Stimulated activated CD8-positive, alpha-beta memory T cell treated with anti-CD3 and anti-CD28 coated beads, Interleukin-12 subunit alpha, Interleukin-12 subunit beta, amount 100 ng/mL, for 24 hours (primary cell): Measurements from ENCODE around the gene TMEFF1.
A peak's percentile ranks its signal among the peaks of the same experiment; 100 is the strongest.
"Not testable (repeated sequence)": the region's sequence is repeated elsewhere in the genome, so short reads cannot be mapped to it uniquely, and the experiment has no call there.

Experiments
- DNase-seq: peaks from one replicate; pipeline ENCODE4 v3.0.0-alpha.2; 2020; ENCODE audit errors: extremely low read depth

Gene TMEFF1

GRCh38 chr9:100472788-100473275 is at the start of gene TMEFF1:
TSS of gene TMEFF1 (plus strand) at chr9:100473149. CDS start at chr9:100473545, 396 bp downstream.
- no peak for DNase-seq

GRCh38 chr9:100425758-100426157 is 47.2 kb upstream of the TMEFF1 start:
- DNase-seq: no peak

GRCh38 chr9:100426189-100426529 is 46.8 kb upstream of the TMEFF1 start:
- DNase-seq: no peak

DNA sequence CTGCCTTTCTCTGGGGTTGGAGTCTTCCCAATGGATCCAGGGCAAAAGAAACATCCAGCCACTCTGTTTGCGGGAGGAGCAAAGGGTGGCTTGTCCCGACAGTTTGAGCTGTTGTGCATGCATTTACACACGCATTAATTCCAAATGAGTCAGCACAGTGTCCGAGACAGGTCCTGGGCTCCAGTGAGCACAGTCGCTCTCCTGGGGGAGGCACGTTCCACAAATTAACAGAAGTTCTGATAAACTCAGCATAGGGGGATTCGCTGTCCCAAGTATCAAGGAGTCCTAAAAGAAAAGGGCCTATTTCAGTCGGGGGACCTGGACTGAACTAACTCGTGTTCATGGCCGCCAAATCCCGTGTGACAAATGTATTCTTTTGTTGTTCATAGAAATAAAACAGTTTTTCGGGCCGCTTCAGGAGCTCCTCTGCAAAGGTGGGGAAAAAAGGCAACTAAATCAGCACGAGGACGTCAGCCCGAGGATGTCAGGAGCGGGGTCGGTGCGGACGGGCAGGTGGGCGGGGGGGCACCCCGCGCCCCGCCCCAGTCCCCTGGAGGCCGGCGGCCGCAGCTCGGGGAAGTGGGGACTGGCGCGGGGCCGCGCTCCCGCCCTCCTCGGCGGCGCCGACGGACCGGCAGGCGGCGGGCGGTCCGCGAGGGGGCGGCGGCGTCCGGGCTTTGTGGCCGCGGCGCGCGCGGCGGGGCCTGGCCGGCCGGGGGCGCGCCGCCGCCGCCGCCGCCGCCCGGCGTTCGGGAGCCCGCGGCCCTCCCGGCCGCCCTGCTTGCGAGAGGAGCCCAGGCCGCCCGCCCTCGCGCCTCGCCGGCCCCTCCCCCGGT is 46.2 kb upstream of the TMEFF1 start, which contains the start of gene MSANTD3:
Gene MSANTD3, plus strand, starts transcription at position 614 of the 836 bp plus-strand sequence. CDS start 14,796 bp downstream, outside the sequence.
- peak; percentile 9 for DNase-seq

DNA sequence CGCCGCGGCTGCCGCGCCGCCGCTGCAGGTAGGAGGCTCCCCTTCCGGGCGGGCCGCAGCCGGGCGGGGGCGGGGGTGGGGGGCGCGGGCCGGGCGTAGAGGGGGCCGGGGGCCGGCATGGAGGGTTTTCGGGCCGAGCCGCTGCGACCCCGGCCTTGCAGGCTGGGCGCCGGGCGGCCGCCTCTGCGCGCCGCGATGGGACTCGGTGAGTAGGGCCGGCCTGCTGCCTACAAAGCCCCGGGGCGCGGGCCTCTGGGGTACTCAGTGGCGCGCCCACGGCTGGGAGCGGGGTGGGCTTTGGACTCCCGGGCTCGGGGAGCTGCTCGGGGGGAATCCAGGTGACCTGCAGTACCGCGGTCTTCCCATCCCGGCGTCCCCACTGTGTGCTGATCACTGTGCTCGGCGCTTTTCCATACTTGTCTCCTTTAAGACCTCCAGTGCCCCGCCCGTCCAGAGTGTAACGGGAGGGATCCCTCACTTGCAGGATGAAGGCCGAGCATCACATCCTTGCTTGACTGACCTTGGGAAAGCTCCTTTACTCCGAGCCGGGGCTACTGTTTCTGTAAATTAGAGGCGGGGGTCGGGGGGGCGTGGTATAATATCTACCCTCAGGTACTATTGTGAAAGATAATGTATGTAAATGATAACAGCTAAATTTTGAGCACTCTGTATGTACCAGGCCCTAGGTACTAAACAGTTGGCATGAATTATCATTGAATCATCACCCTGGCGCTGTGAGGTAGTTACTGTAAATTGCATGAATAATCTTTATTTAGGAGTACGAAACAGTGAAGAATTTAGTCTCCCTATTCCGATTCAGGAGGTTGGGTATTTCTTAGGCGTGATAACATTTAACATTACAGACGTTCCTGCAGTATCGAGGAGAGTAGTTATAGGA is 45.3 kb upstream of the TMEFF1 start:
- DNase-seq: no peak

DNA sequence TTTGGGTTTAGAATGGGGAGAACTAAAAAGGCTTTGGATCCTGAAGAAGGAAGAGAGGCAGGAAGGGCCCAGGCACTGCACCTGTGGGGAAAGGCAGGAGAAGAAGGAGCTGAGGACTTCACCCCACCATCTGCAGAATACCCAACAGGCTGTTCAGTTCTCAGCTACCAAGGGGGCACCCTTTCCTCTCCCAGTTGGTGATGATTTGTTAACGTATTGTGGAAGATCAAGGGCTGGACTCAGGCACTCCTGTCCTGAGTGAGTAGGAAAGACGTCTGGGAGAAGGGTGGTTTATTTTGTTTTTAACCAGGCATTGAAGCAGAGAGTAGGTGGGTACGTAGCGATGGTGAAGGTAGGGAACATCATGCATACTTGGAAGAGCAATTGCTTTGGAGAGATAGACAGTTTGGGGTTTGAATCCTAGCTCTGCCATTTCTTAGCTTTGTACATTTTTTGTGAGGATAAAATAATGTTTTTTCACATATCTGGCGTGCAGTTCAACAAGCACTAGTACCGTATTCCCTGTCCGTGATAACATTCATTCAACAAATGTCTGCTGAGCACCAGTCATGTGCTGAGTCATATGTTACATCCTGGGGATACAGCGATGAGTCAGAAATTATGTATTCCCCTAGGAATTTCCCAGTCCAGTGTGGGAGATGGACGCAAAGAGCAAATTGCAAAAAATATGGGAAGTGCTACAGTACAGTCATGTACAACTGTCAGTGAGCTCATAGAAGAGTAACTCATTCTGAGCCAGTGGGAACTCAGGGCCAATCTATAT is 43.9 kb upstream of the TMEFF1 start:
- no peak for DNase-seq

GRCh38 chr9:100430286-100430940 is 42.5 kb upstream of the TMEFF1 start:
- no peak for DNase-seq

GRCh38 chr9:100431886-100432285 is 41.1 kb upstream of the TMEFF1 start:
- no peak for DNase-seq

- no peak for DNase-seq
Observed at GRCh38 chr9:100432736-100433135, 40.2 kb upstream of the TMEFF1 start.

DNA sequence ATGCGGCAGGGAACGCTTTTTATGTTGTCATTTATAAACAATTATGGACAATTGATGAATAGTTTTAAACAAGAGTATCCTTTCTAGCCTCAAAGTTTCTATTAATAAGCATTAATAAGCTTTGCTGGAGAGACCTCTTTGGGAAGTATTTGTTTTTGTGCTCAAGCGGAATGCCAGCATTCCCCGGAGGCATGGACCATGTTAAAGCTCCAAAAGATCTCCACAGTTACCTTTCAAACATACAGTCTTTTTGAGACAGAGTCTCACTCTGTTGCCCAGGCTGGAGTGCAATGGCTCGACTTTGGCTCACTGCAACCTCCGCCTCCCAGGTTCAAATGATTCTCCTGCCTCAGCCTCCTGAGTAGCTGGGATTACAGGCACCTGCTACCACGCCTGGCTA is 36.4 kb upstream of the TMEFF1 start:
- DNase-seq: no peak

GRCh38 chr9:100437860-100438805 is 34.8 kb upstream of the TMEFF1 start:
- no peak for DNase-seq

GRCh38 chr9:100440071-100440470 is 32.9 kb upstream of the TMEFF1 start:
- DNase-seq: no peak

- DNase-seq: not testable (repeated sequence)
Observed at GRCh38 chr9:100440487-100440886, 32.5 kb upstream of the TMEFF1 start.

DNA sequence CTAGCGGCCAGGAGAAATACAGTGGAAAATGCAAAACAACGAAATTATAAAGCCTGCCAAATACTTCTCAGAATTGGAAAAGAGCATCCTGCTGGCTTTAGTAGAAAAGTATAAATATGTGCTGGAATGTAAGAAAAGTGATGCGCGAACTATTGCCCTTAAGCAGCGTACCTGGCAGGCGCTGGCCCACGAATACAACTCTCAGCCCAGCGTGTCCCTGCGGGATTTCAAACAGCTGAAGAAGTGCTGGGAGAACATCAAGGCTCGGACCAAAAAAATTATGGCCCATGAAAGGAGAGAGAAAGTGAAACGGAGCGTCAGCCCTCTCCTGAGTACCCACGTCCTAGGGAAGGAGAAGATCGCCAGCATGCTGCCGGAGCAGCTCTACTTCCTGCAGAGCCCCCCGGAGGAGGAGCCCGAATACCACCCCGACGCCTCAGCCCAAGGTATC is 31.0 kb upstream of the TMEFF1 start:
- DNase-seq: no peak

- DNase-seq: no peak
Observed at GRCh38 chr9:100443781-100444768, 28.9 kb upstream of the TMEFF1 start.

- DNase-seq: no peak
Observed at GRCh38 chr9:100445161-100445902, 27.6 kb upstream of the TMEFF1 start.

DNA sequence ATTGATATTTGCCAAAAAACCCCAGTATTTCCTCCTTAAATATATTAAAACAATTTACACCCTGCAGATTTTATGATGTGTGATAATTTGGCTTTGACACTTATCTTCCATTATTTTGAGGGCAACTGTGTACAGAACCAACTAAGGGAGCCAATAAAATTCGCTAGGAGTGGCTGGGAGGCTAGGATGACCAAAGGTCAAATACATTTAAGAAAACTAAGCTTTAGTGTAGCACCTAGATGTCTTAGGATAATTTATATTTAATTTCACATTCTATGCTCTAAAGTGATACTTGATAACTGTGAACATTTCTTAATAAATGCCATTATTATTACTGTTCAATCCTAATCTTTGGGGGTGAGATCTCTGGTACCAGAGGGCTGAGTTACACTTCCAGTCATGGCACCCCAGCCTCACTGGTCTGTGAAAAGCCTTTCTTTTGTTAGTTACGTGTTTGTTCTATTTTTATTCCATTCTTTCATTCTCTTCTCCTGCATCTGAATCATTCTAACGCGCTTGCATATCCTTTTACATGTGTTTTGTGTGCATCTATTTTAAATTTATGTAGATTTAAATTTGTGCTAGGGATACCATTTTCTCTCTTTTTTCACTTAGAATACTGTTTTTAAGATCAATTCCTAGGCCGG is 26.9 kb upstream of the TMEFF1 start:
- no peak for DNase-seq
